HG03439 (cell line): Measurements from ENCODE around the gene NENF.
"Not testable (repeated sequence)": the region's sequence is repeated elsewhere in the genome, so short reads cannot be mapped to it uniquely, and the experiment has no call there.

Experiments used
- ATAC-seq: cut with Tn5 transposase; IDR thresholded peaks from one replicate; pipeline ENCODE4 v1.9.1; 2021; ENCODE audit warnings: mild to moderate bottlenecking, moderate library complexity; ENCODE audit not compliant: unreplicated experiment

NENF gene

DNA sequence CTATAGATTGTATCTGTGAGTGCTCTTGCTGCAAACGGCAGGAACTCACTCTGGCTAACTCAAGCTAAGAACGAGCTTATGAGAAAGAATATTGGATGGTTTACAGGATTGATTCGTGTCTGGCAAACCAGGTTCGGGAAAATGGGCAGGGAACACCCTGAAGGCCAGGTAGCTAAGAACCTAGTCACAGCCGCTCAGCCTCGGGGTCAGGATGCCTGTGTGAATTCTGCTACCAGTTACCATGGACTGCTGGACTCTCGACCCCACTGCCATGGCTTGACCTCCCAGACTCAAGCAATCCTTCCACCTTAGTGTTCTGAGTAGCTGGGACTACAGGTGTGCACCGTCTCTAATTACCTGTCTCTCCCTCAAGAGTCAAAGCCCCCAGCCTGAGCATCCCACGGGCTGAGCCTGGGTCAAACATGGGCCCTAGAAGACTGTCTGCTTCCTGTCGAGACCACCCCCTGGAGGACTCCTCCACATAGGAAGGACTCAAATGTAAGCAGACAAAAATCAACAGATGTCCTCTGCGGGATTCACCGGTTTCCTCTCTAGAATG lies 45.8 kb downstream of the NENF start:
- no peak for ATAC-seq

DNA sequence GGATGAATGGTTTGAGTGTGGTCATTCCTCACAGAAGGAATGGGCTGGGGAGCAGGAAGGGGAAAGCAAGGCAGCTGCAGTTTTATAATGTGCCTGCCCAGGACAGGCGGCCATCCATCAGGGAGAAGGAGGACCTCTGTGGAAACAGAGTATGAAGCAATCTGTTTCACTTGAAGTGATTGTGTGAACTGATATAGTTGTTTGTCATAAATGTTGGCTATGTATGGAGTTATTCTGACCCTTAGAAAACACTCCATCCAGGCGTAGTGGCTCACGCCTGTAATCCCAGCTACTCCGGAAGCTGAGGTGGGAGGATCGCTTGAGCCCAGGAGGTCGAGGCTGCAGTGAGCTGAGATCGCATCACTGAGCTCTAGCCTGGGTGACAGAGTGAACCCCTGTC lies 46.5 kb downstream of the NENF start:
- no peak for ATAC-seq

DNA sequence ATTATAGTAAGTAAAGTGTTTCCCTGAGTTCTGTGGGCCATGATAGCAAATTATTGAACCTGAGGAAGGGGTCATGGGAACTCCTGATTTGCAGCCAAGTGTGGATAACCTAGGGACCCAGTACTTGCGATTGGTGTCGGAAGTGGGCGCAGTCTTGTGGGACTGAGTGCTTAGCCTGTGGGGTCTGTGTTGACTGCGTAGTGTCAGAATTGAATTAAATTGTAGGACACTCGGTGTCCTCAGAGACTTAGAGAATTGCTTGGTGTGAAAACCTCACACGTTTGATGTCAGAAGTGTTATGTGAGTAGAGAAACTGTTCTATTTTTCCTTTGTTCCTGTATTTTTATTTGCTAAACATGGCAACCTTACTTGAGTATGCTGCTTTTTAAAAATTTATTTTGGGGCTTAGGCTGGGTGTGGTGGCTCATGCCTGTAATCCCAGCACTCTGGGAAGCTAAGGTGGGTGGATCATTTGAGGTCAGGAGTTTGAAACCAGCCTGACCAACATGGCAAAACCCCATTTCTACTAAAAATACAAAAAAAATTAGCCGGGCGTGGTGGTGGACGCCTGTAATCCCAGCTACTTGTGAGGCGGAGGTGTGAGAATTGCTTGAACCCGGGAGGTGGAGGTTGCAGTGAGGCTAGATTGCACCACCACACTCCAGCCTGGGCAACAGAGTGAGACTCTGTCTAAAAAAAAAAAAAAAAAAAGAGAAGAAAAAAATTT lies 48.2 kb downstream of the NENF start:
- ATAC-seq, result not testable (repeated sequence)

DNA sequence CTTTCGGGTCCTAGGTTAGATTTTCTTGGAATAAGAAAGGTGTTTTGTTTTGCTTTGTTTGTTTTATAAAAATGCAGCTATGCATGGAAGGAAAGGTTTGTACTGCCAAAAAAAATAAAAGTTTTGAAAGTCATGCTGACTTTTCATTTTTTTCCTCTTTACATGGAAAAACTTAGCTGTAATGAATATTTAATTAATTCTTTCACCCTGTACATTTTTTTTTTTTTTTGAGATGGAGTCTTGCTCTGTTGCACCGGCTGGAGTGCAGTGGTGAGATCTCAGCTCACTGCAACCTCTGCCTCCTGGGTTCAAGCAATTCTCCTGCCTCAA lies 48.7 kb downstream of the NENF start:
- ATAC-seq, result no peak

DNA sequence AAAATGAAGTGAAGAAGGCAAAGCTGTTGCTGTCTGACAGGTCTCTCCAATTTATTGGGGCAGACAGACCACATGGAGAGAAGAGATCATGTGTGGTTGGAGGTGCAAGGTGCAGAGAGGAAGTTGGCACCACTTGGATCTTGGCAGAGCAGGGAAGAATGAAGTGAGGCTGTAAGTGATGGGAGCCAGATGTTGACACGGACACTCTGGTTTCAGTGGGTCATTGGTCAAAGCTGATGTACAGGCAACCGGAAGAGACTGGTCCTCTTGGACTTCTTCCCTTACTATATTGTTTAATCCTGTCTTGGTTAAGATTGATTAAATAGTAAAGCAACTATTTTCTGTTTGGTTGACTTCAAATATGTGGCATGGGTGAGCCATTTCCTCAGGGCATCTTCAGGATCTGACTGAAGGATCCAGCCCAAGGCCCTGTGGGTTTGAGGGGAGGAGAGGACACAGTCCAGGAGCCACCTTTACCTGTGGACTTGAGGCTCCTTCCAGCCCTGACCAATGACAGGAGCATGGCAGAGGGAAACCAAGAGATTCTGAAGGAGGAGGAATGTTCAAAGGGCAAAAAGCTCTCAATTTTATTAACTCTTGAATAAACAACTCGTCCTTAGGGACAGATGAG lies 49.4 kb downstream of the NENF start:
- no peak for ATAC-seq

DNA sequence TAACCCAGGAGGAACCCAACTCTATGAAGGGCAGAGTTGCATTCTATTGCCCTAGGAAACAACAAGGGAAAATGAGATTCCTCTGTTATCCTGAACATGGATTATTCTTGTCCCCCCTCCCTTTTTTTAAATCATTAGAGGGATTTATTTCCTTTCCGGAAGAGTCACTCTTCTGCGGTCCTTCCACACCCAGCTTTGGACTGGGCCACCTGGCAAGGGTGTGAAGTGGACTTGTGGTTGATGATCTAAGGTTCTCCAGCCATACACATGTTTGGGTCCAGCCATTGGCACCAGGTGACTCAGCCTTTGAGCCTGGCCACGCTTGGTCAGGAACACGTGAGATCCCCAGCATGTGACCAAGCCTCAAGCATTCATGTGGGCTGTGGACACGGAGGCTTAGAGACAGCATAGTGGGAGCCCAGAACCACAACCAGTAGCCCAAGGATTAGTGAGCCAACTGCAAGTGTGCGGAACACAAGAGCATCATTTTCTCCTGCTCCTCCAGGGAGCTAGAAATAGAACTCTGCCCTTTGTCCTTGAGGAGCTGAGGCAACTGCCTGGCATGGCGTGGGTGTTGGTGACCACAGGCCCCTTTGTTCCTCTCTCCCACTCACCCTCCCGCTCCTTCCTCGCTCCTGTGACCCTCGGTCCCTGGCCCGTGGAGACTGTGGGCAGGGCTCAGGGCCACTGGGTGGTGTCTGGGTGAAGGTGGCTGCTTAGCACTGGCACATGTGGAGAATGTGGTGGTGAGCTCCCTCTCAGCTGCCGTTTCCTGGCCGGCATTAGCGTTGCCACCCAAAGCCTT lies 50.1 kb downstream of the NENF start:
- no peak for ATAC-seq

DNA sequence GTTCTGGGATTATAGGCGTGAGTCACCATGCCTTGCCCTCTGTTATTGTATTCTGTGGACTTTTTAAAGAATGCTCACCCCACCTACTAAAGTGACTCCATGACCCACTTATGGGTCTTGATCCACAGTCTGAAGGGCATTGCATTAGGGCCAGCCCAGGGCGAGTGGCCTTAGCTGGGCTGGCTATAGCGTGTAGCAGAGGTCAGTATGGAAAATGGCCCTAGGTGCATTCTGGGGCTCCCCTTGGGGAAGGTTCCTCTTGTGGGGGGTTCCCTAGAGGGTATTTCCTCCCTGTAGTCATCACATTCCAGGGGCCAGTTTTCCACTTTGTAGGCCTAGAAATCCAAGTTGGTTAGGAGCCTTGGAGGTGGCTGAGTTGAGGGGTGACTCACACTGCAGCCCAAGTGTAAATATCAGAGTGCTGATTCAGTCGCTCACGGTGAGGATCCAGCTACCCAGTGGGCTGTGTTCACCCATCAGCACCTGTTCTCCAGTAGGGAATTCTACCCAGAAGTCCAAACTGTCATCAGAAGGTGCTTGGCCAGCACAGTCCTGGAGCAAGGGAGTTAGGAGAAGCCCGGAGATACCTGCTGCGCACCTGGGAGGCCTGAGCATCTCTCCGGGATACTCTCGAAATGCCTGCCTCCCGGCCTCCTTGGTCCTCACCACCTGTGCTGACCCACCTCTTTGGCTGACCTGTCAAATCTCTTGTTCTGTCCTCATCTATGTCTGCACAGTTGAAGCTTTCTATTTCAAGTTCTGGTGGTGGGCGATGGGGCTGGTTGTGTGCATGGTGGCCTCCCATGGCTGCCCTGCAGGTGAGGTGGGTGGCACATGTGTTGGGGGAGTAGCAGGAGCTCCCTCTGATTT lies 52.2 kb downstream of the NENF start:
- no peak for ATAC-seq

DNA sequence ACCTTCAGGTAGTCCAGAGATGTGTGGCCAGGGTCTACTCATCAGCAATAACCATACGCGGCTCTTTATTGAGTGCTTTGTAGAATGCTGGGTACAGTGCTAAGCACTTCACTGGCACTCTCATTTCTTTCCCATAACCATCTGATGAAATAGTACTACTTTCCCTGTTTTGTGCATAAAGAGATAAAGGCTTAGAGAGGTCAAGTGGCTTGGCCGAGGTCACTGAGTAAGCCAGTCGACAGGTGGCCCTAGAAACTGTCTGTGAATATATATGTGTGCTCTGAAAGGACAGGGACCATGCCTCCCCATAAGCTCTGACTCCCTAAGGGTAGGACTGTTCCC lies 52.8 kb downstream of the NENF start:
- no peak for ATAC-seq

DNA sequence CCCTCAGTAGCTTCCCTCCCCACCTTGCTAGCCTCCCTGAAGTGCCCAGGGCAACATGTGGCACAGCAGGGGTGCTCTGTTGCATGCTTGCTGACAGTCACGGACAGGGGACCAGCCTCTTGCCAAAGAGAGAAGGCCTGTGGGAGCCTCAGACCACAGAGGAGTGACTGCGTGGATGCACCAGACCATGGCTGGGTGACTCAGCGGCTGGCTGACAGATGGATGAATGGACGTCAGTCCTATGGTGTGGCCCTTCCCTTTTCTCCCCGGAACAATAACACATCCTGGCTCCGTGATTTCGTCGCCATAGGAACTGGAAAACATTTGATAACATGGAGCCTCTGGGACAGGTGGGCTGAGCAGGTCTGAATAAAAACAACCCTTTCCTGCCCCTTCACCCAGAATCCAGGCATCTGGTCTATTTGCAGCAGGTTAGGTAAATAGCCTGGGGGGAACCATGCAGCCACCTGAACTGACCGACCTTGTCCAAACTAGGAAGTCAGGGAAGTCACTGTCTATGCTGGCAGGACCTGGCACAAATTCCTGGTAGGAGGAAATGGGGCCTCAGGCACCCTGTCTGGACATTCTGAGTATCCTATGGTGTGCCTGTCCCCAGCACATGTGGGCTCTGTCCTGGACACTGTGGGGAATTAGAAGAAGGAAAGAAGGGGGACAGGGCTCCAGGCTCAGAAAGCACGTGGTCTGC lies 53.3 kb downstream of the NENF start:
- ATAC-seq, result no peak

DNA sequence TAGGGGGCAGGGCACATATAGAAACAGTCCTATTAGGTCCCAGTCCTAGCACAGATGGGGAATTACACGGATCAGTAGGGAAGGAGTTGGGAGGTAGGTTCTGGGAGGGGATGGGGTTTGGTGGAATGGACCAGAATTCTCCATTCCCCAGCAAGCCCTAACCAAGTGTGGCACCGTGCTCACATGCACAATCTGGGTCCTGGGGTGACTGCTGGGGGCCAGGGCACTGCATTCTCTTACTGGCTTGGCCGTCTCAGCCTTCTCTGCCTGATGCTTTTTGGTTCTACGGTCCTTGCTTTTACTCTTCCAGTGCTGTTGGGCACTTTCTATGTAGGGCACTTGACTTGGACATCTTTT lies 53.9 kb downstream of the NENF start:
- ATAC-seq, result no peak

DNA sequence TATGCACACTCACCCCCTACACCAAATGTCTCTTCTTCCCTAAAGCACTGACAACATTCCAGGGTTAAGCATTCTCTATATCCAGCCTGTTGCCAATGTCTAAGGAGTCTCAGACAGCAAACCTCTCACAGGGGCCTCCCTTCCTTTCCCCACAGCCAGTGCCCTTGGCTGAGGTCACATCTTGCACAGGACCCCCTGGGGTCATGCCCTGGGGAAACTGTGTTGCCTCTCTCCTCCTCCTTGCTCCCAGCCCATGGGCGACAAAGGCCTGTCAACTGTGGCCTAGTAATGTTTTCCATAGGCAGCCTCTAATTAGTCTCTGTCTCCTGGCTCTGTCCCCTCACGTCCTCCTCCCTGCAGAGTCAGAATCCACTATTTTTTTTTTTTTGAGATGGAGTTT lies 54.6 kb downstream of the NENF start:
- ATAC-seq, result no peak

DNA sequence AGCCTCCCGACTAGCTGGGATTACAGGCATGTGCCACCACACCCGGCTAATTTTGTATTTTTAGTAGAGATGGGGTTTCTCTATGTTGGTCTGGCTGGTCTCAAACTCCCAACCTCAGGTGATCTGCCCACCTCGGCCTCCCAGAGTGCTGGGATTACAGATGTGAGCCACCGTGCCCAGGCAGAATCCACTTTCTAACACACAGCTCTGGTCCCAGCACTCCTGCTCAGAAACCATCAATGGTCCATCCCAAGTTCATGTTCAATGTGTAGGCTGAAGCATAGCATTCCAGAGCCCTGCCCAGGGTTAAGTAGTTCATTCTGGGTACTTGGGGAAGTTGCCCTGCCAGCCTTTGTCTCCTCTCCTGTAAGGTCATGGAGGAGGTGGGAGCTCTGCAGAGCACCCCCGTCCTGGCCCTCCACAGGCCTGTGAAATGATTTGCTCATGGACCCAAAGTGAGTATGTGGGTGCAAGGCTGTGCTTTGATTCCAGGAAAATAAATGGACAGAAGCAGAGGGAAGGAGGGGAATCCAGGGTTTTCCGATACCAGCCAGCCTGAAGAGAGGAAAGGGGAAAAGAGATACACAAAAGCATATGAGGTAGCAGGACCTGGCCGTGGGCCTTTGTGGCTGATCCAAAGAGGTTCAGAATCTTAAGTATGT lies 55.2 kb downstream of the NENF start:
- no peak for ATAC-seq

DNA sequence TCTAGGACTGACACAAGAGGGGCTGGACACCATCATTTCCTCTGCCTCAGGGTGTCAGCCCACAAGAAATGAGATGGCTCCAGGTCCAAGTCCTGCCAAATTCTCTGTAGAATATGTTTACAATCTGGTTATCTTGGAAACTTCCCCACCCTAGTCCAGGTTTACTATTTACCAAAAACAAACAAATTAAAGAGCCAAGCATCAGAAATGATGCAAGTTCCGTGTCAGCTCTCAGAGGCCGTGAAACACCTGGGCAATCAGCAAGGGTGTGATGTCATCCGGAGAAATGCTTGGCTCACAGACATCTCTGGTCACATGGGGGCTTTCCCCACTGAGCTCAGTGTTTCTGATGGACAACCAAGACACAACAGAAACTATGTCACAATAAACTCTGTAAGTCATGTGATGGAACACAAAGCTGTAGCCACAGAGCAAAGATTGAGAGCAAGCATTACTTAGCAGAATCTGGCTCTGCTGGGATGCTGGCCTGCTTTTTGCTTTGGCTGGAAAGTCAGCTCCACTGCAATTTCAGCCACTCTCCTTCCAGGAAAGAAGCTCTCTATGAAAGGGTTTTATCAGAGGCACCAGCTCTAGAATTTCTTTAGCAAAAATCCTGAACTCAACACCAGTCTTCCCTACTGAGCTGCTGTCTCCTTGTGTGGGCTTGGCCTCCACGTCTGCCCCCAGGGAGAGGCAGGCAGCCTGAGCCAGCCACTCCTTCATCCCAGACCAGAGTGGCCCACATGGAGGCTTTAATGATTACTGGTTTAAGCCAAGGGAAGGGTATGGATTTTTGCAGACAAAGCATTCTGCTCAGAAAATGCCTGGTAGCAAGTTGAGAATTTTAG lies 55.9 kb downstream of the NENF start:
- peak; percentile 84 for ATAC-seq

DNA sequence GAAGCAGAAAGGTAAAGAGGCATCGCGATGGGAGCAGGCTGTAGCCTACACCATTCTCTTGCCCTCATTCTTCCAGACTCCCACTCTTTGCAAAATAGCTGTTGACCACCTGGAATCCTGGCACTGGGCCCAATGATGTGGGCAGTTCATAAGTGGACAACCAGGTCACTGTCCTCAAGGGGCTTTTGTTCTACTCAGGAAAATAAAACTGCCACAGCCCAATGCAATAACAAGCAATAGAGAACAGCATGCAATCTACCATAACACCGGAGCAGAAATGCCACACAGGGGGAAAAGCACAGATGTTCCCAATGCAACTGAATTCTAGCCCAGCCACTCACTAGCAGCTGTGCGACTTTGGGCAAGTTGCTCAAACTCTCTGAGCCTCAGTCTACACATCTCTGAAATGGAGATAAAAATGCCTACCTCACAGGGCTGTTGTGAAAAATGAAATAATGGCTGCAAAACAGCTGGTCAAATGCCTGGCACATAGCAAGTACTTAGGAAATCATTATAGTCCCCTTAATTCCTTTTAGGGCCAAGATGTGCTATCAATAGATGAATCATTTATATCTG lies 56.7 kb downstream of the NENF start:
- no peak for ATAC-seq

DNA sequence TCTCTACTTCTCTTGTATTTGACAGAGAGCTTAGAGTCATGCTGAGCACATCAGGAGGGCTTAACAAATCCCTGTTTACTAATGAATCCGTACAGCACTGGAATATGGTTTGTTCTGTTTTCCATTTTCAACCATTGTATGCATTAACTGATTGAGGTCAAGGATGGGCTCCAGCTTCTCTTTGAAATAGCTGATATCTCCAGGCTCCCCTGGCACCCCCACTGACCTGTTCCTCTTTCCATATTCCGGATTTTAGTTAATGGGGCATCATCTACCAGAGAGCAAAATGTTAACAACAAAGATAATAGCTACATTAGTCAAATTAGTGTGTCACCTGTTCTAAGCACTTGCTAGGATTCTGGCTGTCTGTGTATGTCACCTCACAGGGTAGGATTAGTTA lies 57.6 kb downstream of the NENF start:
- no peak for ATAC-seq

DNA sequence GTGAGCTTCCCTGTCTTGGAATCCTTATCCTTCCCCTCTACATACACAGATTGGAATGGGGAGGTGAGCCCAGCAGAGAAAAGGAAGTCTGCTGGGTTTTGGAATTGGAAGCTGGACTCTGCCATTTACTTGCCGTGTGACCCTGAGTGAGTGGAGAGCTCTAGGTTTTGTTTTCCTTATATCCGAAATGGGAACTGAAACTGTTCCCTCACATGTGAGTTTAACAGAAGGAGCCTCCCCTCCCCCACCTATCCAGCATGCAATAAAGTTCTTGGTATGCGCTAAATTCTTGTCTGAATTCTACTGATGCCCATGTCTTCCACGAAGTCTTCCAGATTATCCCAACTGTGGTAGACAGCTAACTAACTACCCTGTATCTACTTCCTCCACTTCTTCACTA lies 58.7 kb downstream of the NENF start:
- no peak for ATAC-seq
